IMR-90 (cell line): ENCODE data around the gene ST7. TPM values are rescaled to one million over a fixed set of nuclear protein-coding genes. Genes with fewer than 3 reads are reported as not detected.

ENCODE experiments used
- ATAC-seq: fragments of 200-7000 bp; cut with Tn5 transposase; 2 replicates; pipeline ENCODE4 v1.9.1; 2020; ENCODE audit warnings: low read depth, mild to moderate bottlenecking, moderate library complexity
- BruUV-seq: library from RNA; stranded (reverse); fragments of 400-500 nt; replicated peaks from 2 replicates; lab custom pipeline; 2021; lab: Mats Ljungman, UMichigan
- CTCF ChIA-PET: fragments of 300-600 bp; formaldehyde crosslinking; extraction: SDS; loops from one replicate; lab custom pipeline; 2021; ENCODE audit warnings: antibody characterized with exemption; lab: Yijun Ruan, JAX
- POLR2A ChIA-PET: fragments of 300-600 bp; sonication (Branson Sonifier 250); formaldehyde crosslinking; loops from one replicate; lab custom pipeline; 2022; ENCODE audit warnings: antibody characterized with exemption; ENCODE audit not compliant: unreplicated experiment; lab: Charles Lee
- DNase-seq: peaks from one replicate; pipeline ENCODE4 v3.0.0; 2013
- H2AFZ ChIP-seq: replicated peaks from 2 replicates; pipeline ENCODE3; 2013; ENCODE audit warnings: low read length, mild to moderate bottlenecking; ENCODE audit not compliant: poor library complexity
- H2AK5ac ChIP-seq: 2 replicates; pipeline ENCODE4 v1.6.1; 2013; ENCODE audit warnings: low read depth, low read length, inconsistent platforms
- H2AK9ac ChIP-seq: replicated peaks from 2 replicates; pipeline ENCODE3; 2013; ENCODE audit warnings: mild to moderate bottlenecking, low read depth, low read length, moderate library complexity; ENCODE audit not compliant: poor library complexity
- H2BK120ac ChIP-seq: 2 replicates; pipeline ENCODE4 v1.6.1; 2013; ENCODE audit warnings: low read depth, low read length, inconsistent platforms
- H2BK15ac ChIP-seq: 3 replicates; pipeline ENCODE4 v1.6.1; 2013; ENCODE audit warnings: low read depth, low read length, inconsistent platforms
- H2BK20ac ChIP-seq: 2 replicates; pipeline ENCODE4 v1.6.1; 2013; ENCODE audit warnings: low read depth, mild to moderate bottlenecking, inconsistent platforms, low read length, moderate library complexity
- H2BK5ac ChIP-seq: 2 replicates; pipeline ENCODE4 v1.6.1; 2013; ENCODE audit warnings: mild to moderate bottlenecking, low read depth, low read length, inconsistent platforms; ENCODE audit not compliant: poor library complexity, severe bottlenecking
- H3K14ac ChIP-seq: replicated peaks from 2 replicates; pipeline ENCODE4 v1.6.1; 2013; ENCODE audit warnings: low read depth, low read length, inconsistent platforms
- H3K18ac ChIP-seq: 2 replicates; pipeline ENCODE4 v1.6.1; 2013; ENCODE audit warnings: low read depth, low read length, control low read depth
- H3K23ac ChIP-seq: 2 replicates; pipeline ENCODE4 v1.6.1; 2013; ENCODE audit warnings: low read depth, low read length, inconsistent platforms
- H3K27ac ChIP-seq: 2 replicates; pipeline ENCODE4 v1.5.1; 2013; ENCODE audit warnings: mild to moderate bottlenecking, control low read depth, low read length; ENCODE audit not compliant: insufficient read depth
- H3K27me3 ChIP-seq: 2 replicates; pipeline ENCODE4 v1.6.1; 2013; ENCODE audit warnings: low read length; ENCODE audit not compliant: control insufficient read depth, insufficient read depth
- H3K36me3 ChIP-seq: 2 replicates; pipeline ENCODE4 v1.6.1; 2013; ENCODE audit warnings: low read length, mixed read lengths; ENCODE audit not compliant: control insufficient read depth, insufficient read depth
- H3K4ac ChIP-seq: 2 replicates; pipeline ENCODE4 v1.6.1; 2013; ENCODE audit warnings: low read depth, low read length, inconsistent platforms
- H3K4me1 ChIP-seq: 2 replicates; pipeline ENCODE4 v1.6.1; 2013; ENCODE audit warnings: low read length, mixed read lengths; ENCODE audit not compliant: control insufficient read depth, insufficient read depth
- H3K4me2 ChIP-seq: 2 replicates; pipeline ENCODE4 v1.6.1; 2013; ENCODE audit warnings: low read depth, mild to moderate bottlenecking, control low read depth, low read length, moderate library complexity
- H3K4me3 ChIP-seq: 2 replicates; pipeline ENCODE4 v1.5.1; 2013; ENCODE audit warnings: low read depth, mild to moderate bottlenecking, control low read depth, low read length, moderate library complexity; ENCODE audit not compliant: insufficient read depth
- H3K56ac ChIP-seq: 2 replicates; pipeline ENCODE4 v1.6.1; 2013; ENCODE audit warnings: low read length, inconsistent platforms; ENCODE audit not compliant: insufficient read depth; ENCODE audit errors: extremely low read depth
- H3K79me1 ChIP-seq, 2 experiments: 2 replicates each; pipeline ENCODE4 v1.6.1; 2013; ENCODE audit warnings: low read length in 2 of 2, inconsistent platforms in 1 of 2, low read depth in 1 of 2
- H3K9ac ChIP-seq: 2 replicates; pipeline ENCODE4 v1.6.1; 2013; ENCODE audit warnings: low read depth, low read length, control low read depth
- H3K9me1 ChIP-seq: 2 replicates; pipeline ENCODE4 v1.6.1; 2013; ENCODE audit warnings: low read length, inconsistent platforms; ENCODE audit not compliant: insufficient read depth
- H3K9me3 ChIP-seq: 2 replicates; pipeline ENCODE4 v1.6.1; 2013; ENCODE audit warnings: low read length; ENCODE audit not compliant: control insufficient read depth, insufficient read depth
- H4K20me1 ChIP-seq: 2 replicates; pipeline ENCODE4 v1.6.1; 2013; ENCODE audit warnings: low read length, inconsistent platforms; ENCODE audit not compliant: insufficient read depth
- H4K5ac ChIP-seq: 2 replicates; pipeline ENCODE4 v1.6.1; 2013; ENCODE audit warnings: mild to moderate bottlenecking, low read depth, low read length, control low read depth
- H4K8ac ChIP-seq, 2 experiments: 2 replicates each; pipeline ENCODE4 v1.6.1; 2013; ENCODE audit warnings: low read depth in 2 of 2, low read length in 2 of 2, control low read depth in 1 of 2, inconsistent platforms in 1 of 2
- H4K91ac ChIP-seq: 2 replicates; pipeline ENCODE4 v1.6.1; 2013; ENCODE audit warnings: low read depth, low read length, inconsistent platforms; ENCODE audit not compliant: insufficient read depth
- MAZ ChIP-seq: IDR thresholded peaks from 2 replicates; pipeline ENCODE4 v1.6.1; 2012; ENCODE audit warnings: low read depth, mild to moderate bottlenecking, low read length, improper control_type of control experiment, moderate library complexity, borderline replicate concordance
- MXI1 ChIP-seq: IDR thresholded peaks from 2 replicates; pipeline ENCODE4 v1.6.1; 2012; ENCODE audit warnings: low read depth, mild to moderate bottlenecking, low read length, moderate library complexity, borderline replicate concordance
- WGBS, 2 experiments: methylation state at CpG; one replicate each; pipeline versions ENCODE4 v1.1.5 to v1.1.7; 2013; ENCODE audit warnings: missing lambda C conversion rate in 2 of 2; ENCODE audit not compliant: insufficient read length in 1 of 2; ENCODE audit errors: extremely low coverage in 2 of 2; 5-methylcytosine and 5-hydroxymethylcytosine counted together
- dilution Hi-C: fragments of 300-500 bp; cut with HindIII; formaldehyde crosslinking; loops from one replicate; pipeline ENCODE4 v1.14.3; 2018; ENCODE audit warnings: low sequenced_read_pairs; ENCODE audit not compliant: unreplicated experiment
- in situ Hi-C: fragments of 300-500 bp; cut with MboI; formaldehyde crosslinking; loops from 3 replicates; pipeline ENCODE4 v1.14.3; 2019; ENCODE audit warnings: low sequenced_read_pairs, inconsistent platforms, mixed read lengths
- intact Hi-C: fragments of 100-400 bp; cut with micrococcal nuclease; formaldehyde crosslinking; loops from 2 replicates; pipeline ENCODE4 v1.10.0; 2022
- polyA plus RNA-seq, 3 experiments: library from polyadenylated mRNA; depleted of rRNA; stranded (reverse); fragments of >200 nt; gene quantifications; 2 replicates each; pipeline ENCODE4 v1.2.3, GENCODE V29; 2012; ENCODE audit warnings: low replicate concordance in 1 of 3
- total RNA-seq: library from RNA; depleted of rRNA; stranded (reverse); fragments of >200 nt; gene quantifications from 2 replicates; pipeline ENCODE4 v1.2.3, GENCODE V29; 2012
- TF ChIP-seq, protein P1 (sequence below): fragments of 150-350 bp; IDR thresholded peaks from 2 replicates; pipeline ENCODE4 v1.6.1; 2017; ENCODE audit warnings: mild to moderate bottlenecking, antibody characterized with exemption, low read length, low read depth

Gene ST7
- total and polyA plus RNA-seq, 2 of the 4 experiments (the other 2 are of a cell fraction): 18.6 to 26.0 TPM

DNA sequence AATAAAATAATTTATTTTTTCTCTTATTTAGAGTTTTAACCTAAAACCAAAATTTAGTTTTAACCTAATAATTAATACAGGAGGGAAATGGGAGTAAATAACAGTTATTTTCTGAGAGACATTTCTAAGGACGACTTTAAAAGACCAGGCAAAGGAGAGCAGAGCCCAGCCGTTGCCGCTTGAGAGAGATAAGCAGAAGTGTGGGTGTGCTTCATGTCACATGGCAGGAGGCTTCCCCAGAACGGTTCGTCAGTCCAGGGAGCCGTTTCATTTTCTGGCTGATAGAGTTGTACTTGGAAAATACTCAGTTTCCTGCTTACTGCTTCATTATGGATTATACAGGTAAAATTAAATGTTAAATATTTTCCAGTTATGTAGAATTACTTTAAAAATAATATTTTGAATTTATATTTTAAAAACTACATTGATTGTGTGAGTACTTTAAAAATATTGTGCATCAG lies 61.4 kb downstream of the ST7 start:
- Histone ChIP-seq H2BK20ac (no peak overlapping the region), H3K4me3 (no peak overlapping the region), H3K79me1 (peaks cover 11 to 23% of the 10 kb centered on the region in 2 experiments; a peak in 3 of 4 replicates), H4K20me1 (no peaks in the 10 kb centered on the region), H2BK15ac (no peak overlapping the region), H3K18ac (no peak overlapping the region), H2AK9ac (no peak overlapping the region), H2BK5ac (no peak overlapping the region), H2AFZ (peak overlapping the region; percentile 28), H3K4me1 (peaks cover 2% of the 10 kb centered on the region; the same call in 1 of the 2 replicates), H3K9me1 (peaks cover 6% of the 10 kb centered on the region; the same call in 1 of the 2 replicates), H3K9me3 (no peaks in the 10 kb centered on the region), H3K56ac (no peak overlapping the region), H3K14ac (peak overlapping the region; percentile 27; the same call in 1 of the 2 replicates), H3K4ac (no peak overlapping the region; the same call in 1 of the 2 replicates), H3K4me2 (peak overlapping the region; percentile 16; the same call in 1 of the 2 replicates), H2AK5ac (no peak overlapping the region), H3K36me3 (no peaks in the 10 kb centered on the region), H4K91ac (no peak overlapping the region), H3K23ac (peak overlapping the region; percentile 41; the same call in 1 of the 2 replicates), H3K27me3 (no peaks in the 10 kb centered on the region), H3K27ac (no peak overlapping the region), H3K9ac (no peak overlapping the region), H4K5ac (no peak overlapping the region), H2BK120ac (peak overlapping the region; percentile 37; the same call in 1 of the 2 replicates), H4K8ac (no peak overlapping the region)
- intact Hi-C loops: no loop called here
- ChIA-PET POLR2A (no interaction called here), CTCF (no interaction called here)
- dilution Hi-C loops: no loop called here
- ATAC-seq (peak; percentile 91), DNase-seq (peak; percentile 68)
- no TSS peak for BruUV-seq
- 40% methylated on average over 1 of the region's 6 CpGs; no CpG with 5 or more reads in 1 of the 2 experiments for WGBS, 2 experiments
- in situ Hi-C loops: no loop called here
- TF ChIP-seq MAZ (no peak), MXI1 (peak; percentile 55; the same call in 1 of the 2 replicates)
- TF ChIP-seq, protein P1, sequence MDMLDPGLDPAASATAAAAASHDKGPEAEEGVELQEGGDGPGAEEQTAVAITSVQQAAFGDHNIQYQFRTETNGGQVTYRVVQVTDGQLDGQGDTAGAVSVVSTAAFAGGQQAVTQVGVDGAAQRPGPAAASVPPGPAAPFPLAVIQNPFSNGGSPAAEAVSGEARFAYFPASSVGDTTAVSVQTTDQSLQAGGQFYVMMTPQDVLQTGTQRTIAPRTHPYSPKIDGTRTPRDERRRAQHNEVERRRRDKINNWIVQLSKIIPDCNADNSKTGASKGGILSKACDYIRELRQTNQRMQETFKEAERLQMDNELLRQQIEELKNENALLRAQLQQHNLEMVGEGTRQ: peak; percentile 71
